Fibroblast of lung (primary cell): ENCODE measurements around the gene ZNF749.

Experiments used
- EZH2 ChIP-seq: IDR thresholded peaks from 2 replicates; pipeline ENCODE4 v1.5.1; 2012; ENCODE audit warnings: low read length, control low read depth, mild to moderate bottlenecking; ENCODE audit errors: missing control alignments
- TF ChIP-seq, protein P1 (sequence below), 2 donors: IDR thresholded peaks in 1 of 2; conservative IDR thresholded peaks in 1 of 2; 1 replicate in 1 of 2; 2 replicates in 1 of 2; pipeline ENCODE4 v1.5.1; 2011 to 2012; ENCODE audit warnings: low read length in 2 of 2, control low read depth in 1 of 2, inconsistent platforms in 1 of 2, low read depth in 1 of 2, mild to moderate bottlenecking in 1 of 2

DNA sequence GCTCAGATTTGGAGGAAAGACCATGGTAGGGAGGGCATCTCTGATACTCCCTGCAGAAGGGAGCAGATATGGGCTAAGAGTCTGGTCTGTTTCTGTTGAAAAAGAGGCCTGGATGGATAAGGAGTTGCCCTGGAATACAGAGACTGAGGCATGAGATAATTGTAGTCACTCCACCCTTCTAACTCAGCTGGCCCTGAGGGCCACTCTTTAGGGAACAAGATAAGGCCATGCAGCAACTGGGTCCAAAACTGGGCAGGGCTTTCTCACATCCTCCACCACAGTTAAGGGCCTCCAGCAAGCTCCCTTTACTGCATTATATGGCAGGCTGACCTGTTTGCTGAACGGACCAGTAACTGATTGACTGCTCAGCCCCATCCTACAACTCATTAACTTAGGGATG, 1.3 kb downstream of the ZNF749 start:
- TF ChIP-seq, protein P1, sequence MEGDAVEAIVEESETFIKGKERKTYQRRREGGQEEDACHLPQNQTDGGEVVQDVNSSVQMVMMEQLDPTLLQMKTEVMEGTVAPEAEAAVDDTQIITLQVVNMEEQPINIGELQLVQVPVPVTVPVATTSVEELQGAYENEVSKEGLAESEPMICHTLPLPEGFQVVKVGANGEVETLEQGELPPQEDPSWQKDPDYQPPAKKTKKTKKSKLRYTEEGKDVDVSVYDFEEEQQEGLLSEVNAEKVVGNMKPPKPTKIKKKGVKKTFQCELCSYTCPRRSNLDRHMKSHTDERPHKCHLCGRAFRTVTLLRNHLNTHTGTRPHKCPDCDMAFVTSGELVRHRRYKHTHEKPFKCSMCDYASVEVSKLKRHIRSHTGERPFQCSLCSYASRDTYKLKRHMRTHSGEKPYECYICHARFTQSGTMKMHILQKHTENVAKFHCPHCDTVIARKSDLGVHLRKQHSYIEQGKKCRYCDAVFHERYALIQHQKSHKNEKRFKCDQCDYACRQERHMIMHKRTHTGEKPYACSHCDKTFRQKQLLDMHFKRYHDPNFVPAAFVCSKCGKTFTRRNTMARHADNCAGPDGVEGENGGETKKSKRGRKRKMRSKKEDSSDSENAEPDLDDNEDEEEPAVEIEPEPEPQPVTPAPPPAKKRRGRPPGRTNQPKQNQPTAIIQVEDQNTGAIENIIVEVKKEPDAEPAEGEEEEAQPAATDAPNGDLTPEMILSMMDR (conservative IDR thresholded peaks at IDR 0.05 in 1 of 2, IDR thresholded peaks at IDR 0.05 in 1 of 2; ENCODE audit: low read depth in 1 of 2, low read length in 2 of 2), result no peak
- no peak for TF ChIP-seq EZH2
